ENCODE data around the gene FGF14.

DNA sequence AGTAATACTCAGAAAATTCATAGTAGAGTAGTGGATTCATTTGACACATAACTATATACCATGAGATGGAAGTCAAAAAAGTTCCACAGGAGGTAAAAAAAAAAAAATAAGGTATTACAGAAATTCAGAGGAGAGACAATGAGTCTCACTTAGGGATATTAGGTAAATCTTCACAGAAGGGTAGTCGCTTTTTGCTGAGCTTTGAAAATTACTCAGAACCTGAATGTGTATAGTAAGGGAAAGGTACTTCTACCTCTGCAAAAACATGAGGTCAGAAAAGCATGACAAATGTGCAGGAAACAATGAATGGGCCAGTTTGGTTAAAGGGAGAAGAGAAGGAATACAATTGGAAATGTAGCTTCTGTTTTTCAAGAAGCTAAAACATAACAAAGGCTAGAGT, 698.8 kb downstream of the FGF14 start:
- TF ChIP-seq EZH2phosphoT487 (IDR thresholded peaks at IDR 0.05; ENCODE audit: borderline replicate concordance, low read depth, low read length), result no peak
- TF ChIP-seq, protein P1, sequence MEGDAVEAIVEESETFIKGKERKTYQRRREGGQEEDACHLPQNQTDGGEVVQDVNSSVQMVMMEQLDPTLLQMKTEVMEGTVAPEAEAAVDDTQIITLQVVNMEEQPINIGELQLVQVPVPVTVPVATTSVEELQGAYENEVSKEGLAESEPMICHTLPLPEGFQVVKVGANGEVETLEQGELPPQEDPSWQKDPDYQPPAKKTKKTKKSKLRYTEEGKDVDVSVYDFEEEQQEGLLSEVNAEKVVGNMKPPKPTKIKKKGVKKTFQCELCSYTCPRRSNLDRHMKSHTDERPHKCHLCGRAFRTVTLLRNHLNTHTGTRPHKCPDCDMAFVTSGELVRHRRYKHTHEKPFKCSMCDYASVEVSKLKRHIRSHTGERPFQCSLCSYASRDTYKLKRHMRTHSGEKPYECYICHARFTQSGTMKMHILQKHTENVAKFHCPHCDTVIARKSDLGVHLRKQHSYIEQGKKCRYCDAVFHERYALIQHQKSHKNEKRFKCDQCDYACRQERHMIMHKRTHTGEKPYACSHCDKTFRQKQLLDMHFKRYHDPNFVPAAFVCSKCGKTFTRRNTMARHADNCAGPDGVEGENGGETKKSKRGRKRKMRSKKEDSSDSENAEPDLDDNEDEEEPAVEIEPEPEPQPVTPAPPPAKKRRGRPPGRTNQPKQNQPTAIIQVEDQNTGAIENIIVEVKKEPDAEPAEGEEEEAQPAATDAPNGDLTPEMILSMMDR (conservative IDR thresholded peaks at IDR 0.05; ENCODE audit: low read length), result no peak
